Stimulated activated naive B cell treated with anti-CD40 and anti-IgM and Interleukin-4, amounts not matched to agents 10 μg/mL and 1 μg/mL and 100 μg/mL, for 72 hours (primary cell): Measurements from ENCODE around the gene ARHGEF19.
"Not testable (repeated sequence)": the region's sequence is repeated elsewhere in the genome, so short reads cannot be mapped to it uniquely, and the experiment has no call there.

ENCODE experiments used
- ATAC-seq, 2 donors: fragments of 150-1000 bp; cut with Tn5 transposase; replicated peaks; 2 replicates each; pipeline ENCODE4 v1.10.0; 2021; ENCODE audit warnings: moderate library complexity in 1 of 2
- DNase-seq: peaks from one replicate; pipeline ENCODE4 v3.0.0; 2021
- H3K27ac Mint-ChIP-seq: one replicate; pipeline ENCODE4 v1.8.0; 2022; ENCODE audit warnings: mild to moderate bottlenecking, mixed read lengths
- H3K27me3 Mint-ChIP-seq, 2 donors: one replicate each; pipeline ENCODE4 v1.8.0; 2022; ENCODE audit warnings: mixed read lengths in 2 of 2
- H3K36me3 Mint-ChIP-seq, 2 donors: one replicate each; pipeline ENCODE4 v1.8.0; 2022; ENCODE audit warnings: mixed read lengths in 2 of 2, mild to moderate bottlenecking in 1 of 2
- H3K4me1 Mint-ChIP-seq, 2 donors: one replicate each; pipeline ENCODE4 v1.8.0; 2022; ENCODE audit warnings: mixed read lengths in 2 of 2, mild to moderate bottlenecking in 1 of 2
- H3K4me3 Mint-ChIP-seq, 2 donors: one replicate each; pipeline ENCODE4 v1.8.0; 2022; ENCODE audit warnings: mild to moderate bottlenecking in 2 of 2, mixed read lengths in 2 of 2, moderate library complexity in 1 of 2
- H3K9me3 Mint-ChIP-seq, 2 donors: one replicate each; pipeline ENCODE4 v1.8.0; 2022; ENCODE audit warnings: mixed read lengths in 2 of 2, mild to moderate bottlenecking in 1 of 2

Gene ARHGEF19

GRCh38 chr1:16212251-16212961 is at the start of gene ARHGEF19:
Gene ARHGEF19, minus strand, starts transcription at chr1:16212652. Its CDS starts 3,598 bp downstream, at chr1:16209054.
- Mint-ChIP-seq H3K9me3 (no peaks in the 10 kb centered on the region), H3K27ac (no peak within 1 kb of the TSS), H3K27me3 (peaks cover 4 to 6% of the 10 kb centered on the region in 2 donors), H3K4me1 (peaks cover 8 to 18% of the 10 kb centered on the region in 2 donors), H3K36me3 (no peaks in the 10 kb centered on the region), H3K4me3 (no peak within 1 kb of the TSS)
- ATAC-seq = no peak
- no peak for DNase-seq

GRCh38 chr1:16262067-16262466 is 49.6 kb upstream of the ARHGEF19 start:
- H3K27ac Mint-ChIP-seq = no peak overlapping the region
- no peak overlapping the region for H3K4me3 Mint-ChIP-seq
- H3K36me3 Mint-ChIP-seq = peaks cover 4% of the 10 kb centered on the region in 2 donors
- ATAC-seq (no peak), DNase-seq (no peak)
- H3K9me3 Mint-ChIP-seq = no peaks in the 10 kb centered on the region
- H3K4me1 Mint-ChIP-seq = peaks cover 4 to 9% of the 10 kb centered on the region in 2 donors
- no peaks in the 10 kb centered on the region for H3K27me3 Mint-ChIP-seq

DNA sequence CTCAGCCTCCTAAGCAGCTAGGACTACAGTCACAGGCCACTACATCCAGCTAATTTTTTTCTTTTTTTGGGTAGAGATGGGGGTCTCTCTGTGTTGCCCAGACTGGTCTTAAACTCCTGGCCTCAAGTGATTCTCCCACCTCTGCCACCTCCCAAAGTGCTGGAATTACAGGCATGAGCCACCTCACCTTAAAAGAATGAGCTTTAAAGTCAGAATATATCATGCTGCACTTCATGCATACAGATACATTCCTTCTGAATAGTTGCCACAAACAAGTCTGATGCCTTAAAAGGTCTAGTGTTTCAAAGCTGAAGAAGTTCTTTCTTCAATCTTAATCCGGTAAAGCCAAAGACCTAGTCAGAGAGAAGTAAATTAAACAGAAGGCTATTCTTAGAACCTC is 48.4 kb upstream of the ARHGEF19 start:
- Mint-ChIP-seq H3K27ac (peak overlapping the region; percentile 31), H3K4me1 (peaks cover 0 to 4% of the 10 kb centered on the region in 2 donors), H3K36me3 (peaks cover 8 to 9% of the 10 kb centered on the region in 2 donors), H3K4me3 (no peak overlapping the region), H3K27me3 (no peaks in the 10 kb centered on the region), H3K9me3 (no peaks in the 10 kb centered on the region)
- no peak for DNase-seq
- ATAC-seq = no peak

DNA sequence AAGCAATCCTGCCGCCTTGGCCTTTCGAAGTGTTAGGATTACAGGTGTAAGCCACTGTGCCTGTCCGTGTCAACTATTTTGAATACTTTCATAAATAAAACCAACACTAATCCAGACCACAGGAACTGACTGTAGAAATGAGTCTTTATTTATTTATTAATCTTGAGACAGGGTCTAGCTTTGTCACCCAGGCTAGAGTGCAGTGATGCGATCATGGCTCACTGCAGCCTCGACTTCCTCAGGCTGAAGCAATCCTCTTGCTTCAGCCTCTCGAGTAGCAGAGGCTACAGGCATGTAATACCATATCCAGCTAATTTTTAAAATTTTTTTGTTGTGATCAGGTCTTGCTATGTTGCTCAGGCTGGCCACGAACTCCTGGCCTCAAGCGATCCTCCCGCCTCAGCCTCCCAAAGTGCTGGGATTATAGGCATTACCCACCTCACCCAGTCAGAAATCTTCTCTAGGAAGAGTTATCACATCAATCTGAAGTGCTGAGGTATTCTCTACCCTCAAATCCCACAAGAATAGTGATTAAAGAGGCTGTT is 46.2 kb upstream of the ARHGEF19 start:
- ATAC-seq = no peak
- Mint-ChIP-seq H3K4me3 (no peak overlapping the region), H3K36me3 (peaks cover 12 to 14% of the 10 kb centered on the region in 2 donors), H3K4me1 (peaks cover 0 to 4% of the 10 kb centered on the region in 2 donors), H3K9me3 (no peaks in the 10 kb centered on the region), H3K27ac (peak overlapping the region; percentile 65), H3K27me3 (no peaks in the 10 kb centered on the region)
- DNase-seq = no peak

GRCh38 chr1:16257968-16258367 is 45.5 kb upstream of the ARHGEF19 start:
- no peak for ATAC-seq
- H3K4me3 Mint-ChIP-seq = no peak overlapping the region
- peaks cover 12 to 14% of the 10 kb centered on the region in 2 donors for H3K36me3 Mint-ChIP-seq
- DNase-seq = no peak
- peaks cover 0 to 4% of the 10 kb centered on the region in 2 donors for H3K4me1 Mint-ChIP-seq
- H3K27ac Mint-ChIP-seq = no peak overlapping the region
- H3K27me3 Mint-ChIP-seq = no peaks in the 10 kb centered on the region
- H3K9me3 Mint-ChIP-seq = no peaks in the 10 kb centered on the region

GRCh38 chr1:16257556-16257955 is 45.1 kb upstream of the ARHGEF19 start:
- H3K27ac Mint-ChIP-seq, H3K9me3 Mint-ChIP-seq, ATAC-seq, H3K4me3 Mint-ChIP-seq, H3K4me1 Mint-ChIP-seq, DNase-seq, H3K27me3 Mint-ChIP-seq: not testable (repeated sequence)
- peaks cover 14% of the 10 kb centered on the region in 2 donors for H3K36me3 Mint-ChIP-seq

DNA sequence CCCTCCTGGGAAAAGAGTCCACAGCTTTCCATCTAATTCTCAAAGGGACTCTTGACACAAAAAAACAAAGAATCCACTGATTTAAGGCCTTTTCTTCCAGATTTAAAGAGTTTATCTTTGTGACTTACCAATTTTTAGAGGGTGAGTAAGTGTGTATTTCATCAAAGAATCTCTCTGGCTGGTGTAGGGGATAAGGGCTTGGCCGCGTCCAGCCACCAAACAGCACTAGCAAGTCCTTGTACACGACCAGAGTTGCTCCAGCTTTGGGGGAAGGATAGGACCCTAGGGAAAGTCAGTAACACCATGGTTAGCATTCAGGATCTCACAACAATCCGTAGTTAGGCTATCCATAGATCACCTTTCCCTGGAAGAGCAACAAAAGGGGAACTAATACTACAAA is 44.0 kb upstream of the ARHGEF19 start:
- H3K36me3 Mint-ChIP-seq = peaks cover 15 to 23% of the 10 kb centered on the region in 2 donors

GRCh38 chr1:16254263-16254928 is 41.9 kb upstream of the ARHGEF19 start:
- ATAC-seq (no peak), DNase-seq (no peak)
- Mint-ChIP-seq H3K36me3 (peaks cover 22 to 33% of the 10 kb centered on the region in 2 donors), H3K27me3 (no peaks in the 10 kb centered on the region), H3K9me3 (no peaks in the 10 kb centered on the region), H3K27ac (peak overlapping the region; percentile 11), H3K4me3 (no peak overlapping the region), H3K4me1 (peaks cover 4 to 17% of the 10 kb centered on the region in 2 donors)

More for the DNA sequence above, 44.0 kb upstream of the ARHGEF19 start:
- Mint-ChIP-seq H3K27ac (peak overlapping the region; percentile 79), H3K27me3 (no peaks in the 10 kb centered on the region), H3K4me3 (no peak overlapping the region), H3K9me3 (no peaks in the 10 kb centered on the region), H3K4me1 (peaks cover 0 to 4% of the 10 kb centered on the region in 2 donors)
- DNase-seq (no peak), ATAC-seq (no peak)

DNA sequence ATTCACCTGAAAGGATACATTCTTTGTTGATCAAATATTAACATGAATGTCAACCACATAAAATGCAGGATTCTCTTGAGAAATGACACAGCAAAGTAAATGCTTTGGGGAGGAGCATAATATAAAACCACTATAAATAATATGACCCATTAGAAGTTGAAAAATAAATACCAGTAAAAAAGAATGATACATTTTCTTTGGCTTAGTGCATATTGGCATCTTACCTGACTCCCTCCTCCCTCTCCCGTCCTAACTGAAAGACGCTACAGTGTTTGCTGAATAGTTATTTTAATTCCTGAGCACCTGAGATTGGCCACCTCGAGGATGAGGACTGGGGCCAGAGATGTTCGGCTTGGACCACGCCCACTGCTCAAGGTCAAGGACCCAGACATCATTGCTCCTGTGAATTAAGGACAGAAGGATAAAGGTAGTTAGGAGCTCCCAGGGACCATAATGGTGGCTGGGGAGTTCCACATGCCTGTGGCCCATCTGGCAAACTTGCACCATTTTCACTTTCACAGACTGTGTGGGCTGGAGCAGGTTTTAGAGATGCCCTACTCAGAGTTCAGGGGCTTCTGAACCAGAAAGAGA is 41.0 kb upstream of the ARHGEF19 start:
- Mint-ChIP-seq H3K4me1 (peaks cover 11 to 27% of the 10 kb centered on the region in 2 donors), H3K4me3 (no peak overlapping the region), H3K9me3 (no peaks in the 10 kb centered on the region), H3K36me3 (peaks cover 22 to 37% of the 10 kb centered on the region in 2 donors), H3K27ac (no peak overlapping the region), H3K27me3 (no peaks in the 10 kb centered on the region)
- DNase-seq = no peak
- ATAC-seq = no peak

- peaks cover 12 to 28% of the 10 kb centered on the region in 2 donors for H3K4me1 Mint-ChIP-seq
- ATAC-seq = no peak
- no peaks in the 10 kb centered on the region for H3K27me3 Mint-ChIP-seq
- peaks cover 21 to 37% of the 10 kb centered on the region in 2 donors for H3K36me3 Mint-ChIP-seq
- H3K9me3 Mint-ChIP-seq = no peaks in the 10 kb centered on the region
- H3K27ac Mint-ChIP-seq = peak overlapping the region; percentile 26
- no peak for DNase-seq
- H3K4me3 Mint-ChIP-seq = no peak overlapping the region
Observed at GRCh38 chr1:16252912-16253311, 40.5 kb upstream of the ARHGEF19 start.

GRCh38 chr1:16251381-16251780 is 38.9 kb upstream of the ARHGEF19 start:
- DNase-seq (no peak), ATAC-seq (no peak)
- Mint-ChIP-seq H3K36me3 (peaks cover 24 to 46% of the 10 kb centered on the region in 2 donors), H3K27ac (no peak overlapping the region), H3K4me3 (no peak overlapping the region), H3K9me3 (no peaks in the 10 kb centered on the region), H3K27me3 (no peaks in the 10 kb centered on the region), H3K4me1 (peaks cover 14 to 31% of the 10 kb centered on the region in 2 donors)

- DNase-seq = no peak
- Mint-ChIP-seq H3K36me3 (peaks cover 25 to 44% of the 10 kb centered on the region in 2 donors), H3K4me1 (peaks cover 14 to 31% of the 10 kb centered on the region in 2 donors), H3K4me3 (no peak overlapping the region), H3K27me3 (no peaks in the 10 kb centered on the region), H3K27ac (no peak overlapping the region), H3K9me3 (no peaks in the 10 kb centered on the region)
- ATAC-seq = no peak
Observed at GRCh38 chr1:16250524-16251251, 38.2 kb upstream of the ARHGEF19 start.

DNA sequence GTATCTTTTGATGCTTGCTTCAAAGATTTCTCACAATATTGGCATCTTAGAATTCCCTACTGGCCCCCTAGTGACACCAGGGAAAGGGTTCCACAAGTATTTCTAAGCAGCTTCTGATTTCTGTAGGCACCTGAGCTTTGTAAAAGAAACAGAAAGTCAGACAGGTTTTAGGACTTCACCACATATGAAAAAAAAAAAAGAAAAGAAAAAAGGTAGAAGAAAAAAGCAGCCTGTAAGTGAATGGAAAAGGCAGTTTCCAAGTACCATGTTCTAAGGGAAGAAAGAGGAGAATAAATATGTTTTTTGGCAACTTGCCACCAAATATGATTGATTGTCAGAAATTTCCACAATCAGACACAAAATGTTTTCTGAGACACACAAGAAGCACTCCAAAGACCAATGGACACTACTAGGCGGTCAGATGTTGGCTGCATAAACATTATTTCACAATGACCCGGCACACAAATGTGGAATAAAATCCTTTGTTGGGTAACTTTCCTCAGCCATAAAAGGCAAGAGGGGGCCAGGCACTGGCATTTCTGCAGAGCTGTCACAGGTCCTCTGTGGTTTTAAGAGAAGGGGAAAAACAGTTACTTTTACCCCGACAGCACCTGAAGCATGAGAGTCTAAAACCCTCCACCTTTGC is 37.3 kb upstream of the ARHGEF19 start:
- peak overlapping the region; percentile 41 to 60 for H3K4me3 Mint-ChIP-seq
- peaks cover 14 to 31% of the 10 kb centered on the region in 2 donors for H3K4me1 Mint-ChIP-seq
- peak overlapping the region; percentile 44 for H3K27ac Mint-ChIP-seq
- no peak for DNase-seq
- no peaks in the 10 kb centered on the region for H3K9me3 Mint-ChIP-seq
- no peaks in the 10 kb centered on the region for H3K27me3 Mint-ChIP-seq
- peaks cover 23 to 41% of the 10 kb centered on the region in 2 donors for H3K36me3 Mint-ChIP-seq
- peak; percentile 57 to 66 for ATAC-seq
